GM23248 (cell line): ENCODE results near the gene VTCN1. TPM values are rescaled to one million over a fixed set of nuclear protein-coding genes. Genes with fewer than 3 reads are reported as not detected.
A peak's percentile ranks its signal among the peaks of the same experiment; 100 is the strongest.

Source experiments
- DNase-seq: peaks from one replicate; pipeline ENCODE4 v3.0.0-alpha.2; 2015
- H2AFZ ChIP-seq: fragments of 200-600 bp; sonication (generic); 2 replicates; pipeline ENCODE4 v1.6.1; 2016; ENCODE audit warnings: antibody characterized with exemption
- H3F3A ChIP-seq: fragments of 200-600 bp; sonication (generic); 2 replicates; pipeline ENCODE4 v1.6.1; 2016; ENCODE audit warnings: mild to moderate bottlenecking, antibody characterized with exemption, mixed run types; ENCODE audit not compliant: insufficient read depth
- H3K27ac ChIP-seq: fragments of 200-600 bp; sonication (generic); 2 replicates; pipeline ENCODE4 v1.5.1; 2016; ENCODE audit warnings: mild to moderate bottlenecking
- H3K27me3 ChIP-seq: fragments of 200-600 bp; sonication (generic); replicated peaks from 2 replicates; pipeline ENCODE4 v1.6.1; 2016; ENCODE audit warnings: mild to moderate bottlenecking; ENCODE audit not compliant: insufficient read depth
- H3K36me3 ChIP-seq: fragments of 200-600 bp; sonication (generic); 2 replicates; pipeline ENCODE4 v1.6.1; 2016; ENCODE audit warnings: low read depth, mild to moderate bottlenecking
- H3K4me1 ChIP-seq: fragments of 200-600 bp; sonication (generic); 2 replicates; pipeline ENCODE4 v1.6.1; 2016; ENCODE audit warnings: mild to moderate bottlenecking; ENCODE audit not compliant: insufficient read depth
- H3K4me2 ChIP-seq: fragments of 200-600 bp; sonication (generic); one replicate; pipeline ENCODE4 v1.6.1; 2016; ENCODE audit warnings: mild to moderate bottlenecking; ENCODE audit not compliant: unreplicated experiment
- H3K4me3 ChIP-seq: fragments of 200-600 bp; sonication (generic); 2 replicates; pipeline ENCODE4 v1.5.1; 2016; ENCODE audit warnings: mild to moderate bottlenecking
- H3K79me2 ChIP-seq: fragments of 200-600 bp; sonication (generic); 2 replicates; pipeline ENCODE4 v1.6.1; 2016; ENCODE audit warnings: mild to moderate bottlenecking; ENCODE audit not compliant: insufficient read depth
- H3K9ac ChIP-seq: fragments of 200-600 bp; sonication (generic); 2 replicates; pipeline ENCODE4 v1.6.1; 2016; ENCODE audit warnings: mild to moderate bottlenecking
- H3K9me2 ChIP-seq: fragments of 200-600 bp; sonication (generic); 2 replicates; pipeline ENCODE4 v1.6.1; 2016; ENCODE audit warnings: mixed run types, mild to moderate bottlenecking, moderate library complexity; ENCODE audit not compliant: insufficient read depth
- H3K9me3 ChIP-seq: fragments of 200-600 bp; sonication (generic); one replicate; pipeline ENCODE4 v1.6.1; 2017; ENCODE audit warnings: low read depth
- H4K20me1 ChIP-seq: fragments of 200-600 bp; sonication (generic); 2 replicates; pipeline ENCODE4 v1.6.0; 2016; ENCODE audit not compliant: insufficient read depth
- EZH2 ChIP-seq: fragments of 200-600 bp; sonication (generic); IDR thresholded peaks from 2 replicates; pipeline ENCODE4 v1.6.1; 2018; ENCODE audit warnings: antibody characterized with exemption, mild to moderate bottlenecking; ENCODE audit not compliant: insufficient read depth, poor library complexity, severe bottlenecking
- EZH2phosphoT487 ChIP-seq: fragments of 200-600 bp; sonication (generic); IDR thresholded peaks from 2 replicates; pipeline ENCODE4 v1.6.1; 2018; ENCODE audit warnings: antibody characterized with exemption, moderate library complexity, mild to moderate bottlenecking, low read depth; ENCODE audit not compliant: insufficient read depth
- WGBS, 2 experiments: methylation state at CpG; one replicate each; pipeline ENCODE4 v1.1.6; 2015 to 2017; ENCODE audit warnings: low lambda C conversion rate in 2 of 2, low coverage in 1 of 2; ENCODE audit errors: missing lambda C conversion rate in 2 of 2; 5-methylcytosine and 5-hydroxymethylcytosine counted together
- in situ Hi-C: fragments of 300-500 bp; cut with MboI; formaldehyde crosslinking; loops from 2 replicates; pipeline ENCODE4 v1.15.0; 2020
- polyA plus RNA-seq: library from polyadenylated mRNA; unstranded; fragments of >200 nt; fragmentation: Nextera tagmentation; extraction: Ambion mirVana; gene quantifications from 2 replicates; pipeline ENCODE4 v1.2.1, GENCODE V29; 2016
- total RNA-seq: library from RNA; depleted of rRNA; stranded (reverse); fragments of >200 nt; shearing (Covaris generic); gene quantifications from 2 replicates; pipeline ENCODE4 v1.2.3, GENCODE V29; 2014

VTCN1 gene
- total and polyA plus RNA-seq, 2 experiments from 2014 or later = not detected

DNA sequence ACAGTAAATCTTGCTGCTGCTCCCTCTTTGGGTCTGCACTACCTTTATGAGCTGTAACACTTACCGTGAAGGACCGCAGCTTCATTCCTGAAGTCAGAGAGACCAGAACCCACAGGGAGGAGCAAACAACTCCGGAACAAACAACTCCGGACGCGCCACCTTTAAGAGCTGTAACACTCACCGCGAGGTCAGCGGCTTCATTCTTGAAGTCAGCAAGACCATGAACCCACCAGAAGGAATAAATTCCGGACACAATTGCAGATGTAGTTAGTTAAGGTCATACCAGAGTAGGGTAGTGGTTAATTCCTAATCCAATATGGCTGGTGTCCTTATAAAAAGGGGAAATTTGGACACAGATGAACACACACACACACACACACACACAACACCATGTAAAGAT lies 37.7 kb downstream of the VTCN1 start:
- TF ChIP-seq EZH2 (no peak), EZH2phosphoT487 (no peak)
- no peak overlapping the region for H3K4me2 ChIP-seq
- H3K79me2 ChIP-seq = no peaks in the 10 kb centered on the region
- peaks cover 8% of the 10 kb centered on the region; the same call in 1 of the 2 replicates for H3K4me1 ChIP-seq
- no peaks in the 10 kb centered on the region for H3K9me2 ChIP-seq
- no peaks in the 10 kb centered on the region for H3K27me3 ChIP-seq
- H2AFZ ChIP-seq = no peak overlapping the region
- H4K20me1 ChIP-seq = no peaks in the 10 kb centered on the region
- DNase-seq = no peak
- H3F3A ChIP-seq = no peaks in the 10 kb centered on the region
- WGBS, 2 experiments = 86 to 94% methylated on average over 10 of the region's 10 CpGs
- no peaks in the 10 kb centered on the region for H3K9me3 ChIP-seq
- H3K9ac ChIP-seq = no peak overlapping the region
- no peaks in the 10 kb centered on the region for H3K36me3 ChIP-seq
- in situ Hi-C loops = no loop called here
- H3K27ac ChIP-seq = no peak overlapping the region
- H3K4me3 ChIP-seq = no peak overlapping the region

- no peak overlapping the region for H3K9ac ChIP-seq
- TF ChIP-seq EZH2phosphoT487 = no peak
- no peak for TF ChIP-seq EZH2
- no peaks in the 10 kb centered on the region for H3K36me3 ChIP-seq
- WGBS, 2 experiments = 71 to 72% methylated on average over 18 of the region's 18 CpGs
- peaks cover 8% of the 10 kb centered on the region; the same call in 1 of the 2 replicates for H3K4me1 ChIP-seq
- no peaks in the 10 kb centered on the region for H3K79me2 ChIP-seq
- no peak overlapping the region for H3K27ac ChIP-seq
- no peak overlapping the region for H3K4me2 ChIP-seq
- H3K4me3 ChIP-seq = no peak overlapping the region
- no peaks in the 10 kb centered on the region for H3K9me2 ChIP-seq
- peak; percentile 16 for DNase-seq
- H3K9me3 ChIP-seq = no peaks in the 10 kb centered on the region
- no peaks in the 10 kb centered on the region for H4K20me1 ChIP-seq
- in situ Hi-C loops = no loop called here
- no peaks in the 10 kb centered on the region for H3K27me3 ChIP-seq
- no peaks in the 10 kb centered on the region for H3F3A ChIP-seq
- no peak overlapping the region for H2AFZ ChIP-seq
These were observed 38.7 kb downstream of the VTCN1 start for GRCh38 chr1:117171900-117172511.

DNA sequence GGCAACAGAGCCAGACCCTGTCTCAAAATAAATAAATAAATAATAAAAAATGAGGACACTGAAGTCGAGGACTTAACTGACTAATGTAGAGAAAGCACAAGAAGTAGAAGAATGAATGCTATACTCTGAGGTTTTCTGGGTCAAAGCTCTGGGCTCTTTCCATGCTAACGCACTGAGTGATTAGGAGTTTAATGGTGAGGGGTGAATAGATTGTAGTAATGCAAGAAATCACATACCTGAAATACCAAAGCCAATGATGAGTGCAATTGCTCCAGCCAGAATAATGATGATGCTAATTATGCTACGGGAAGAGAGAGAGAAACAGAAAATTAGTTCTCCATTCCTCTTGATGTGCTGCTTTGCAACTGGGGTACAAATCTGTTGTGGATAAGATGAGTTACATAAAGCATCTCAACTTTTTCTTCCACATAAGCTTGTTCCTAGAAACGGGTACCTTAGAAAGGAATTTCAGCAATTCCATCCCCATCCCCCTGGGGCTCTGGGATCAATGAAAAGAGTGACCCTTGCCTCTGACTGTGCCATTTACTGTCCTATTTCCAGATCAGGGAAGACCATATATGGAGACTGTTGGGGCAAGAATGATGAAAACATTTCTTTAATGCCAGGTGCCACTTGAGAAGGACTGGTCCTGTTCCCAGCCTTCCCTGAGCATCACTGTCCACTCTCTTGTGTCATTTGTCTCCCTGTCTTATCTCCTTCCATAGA lies 40.7 kb downstream of the VTCN1 start:
- Histone ChIP-seq H3K79me2 (no peaks in the 10 kb centered on the region), H3K9ac (no peak overlapping the region), H3K4me1 (0 out of 2 replicates have a peak, but pooled peaks cover 7% of the 10 kb centered on the region), H4K20me1 (no peaks in the 10 kb centered on the region), H3K4me3 (no peak overlapping the region), H3K36me3 (no peaks in the 10 kb centered on the region), H3F3A (no peaks in the 10 kb centered on the region), H3K4me2 (no peak overlapping the region), H3K9me2 (no peaks in the 10 kb centered on the region), H3K9me3 (no peaks in the 10 kb centered on the region), H3K27me3 (no peaks in the 10 kb centered on the region), H2AFZ (no peak overlapping the region), H3K27ac (no peak overlapping the region)
- no peak for TF ChIP-seq EZH2phosphoT487
- TF ChIP-seq EZH2 = no peak
- in situ Hi-C loops = no loop called here
- no peak for DNase-seq
- 63 to 64% methylated on average over 4 of the region's 4 CpGs for WGBS, 2 experiments

- Histone ChIP-seq H3K4me1 (0 out of 2 replicates have a peak, but pooled peaks cover 7% of the 10 kb centered on the region), H3K27ac (no peak overlapping the region), H4K20me1 (no peaks in the 10 kb centered on the region), H3K4me2 (no peak overlapping the region), H2AFZ (no peak overlapping the region), H3K9me2 (no peaks in the 10 kb centered on the region), H3K9me3 (no peaks in the 10 kb centered on the region), H3K9ac (no peak overlapping the region), H3K4me3 (no peak overlapping the region), H3F3A (no peaks in the 10 kb centered on the region), H3K27me3 (no peaks in the 10 kb centered on the region), H3K79me2 (no peaks in the 10 kb centered on the region), H3K36me3 (no peaks in the 10 kb centered on the region)
- TF ChIP-seq EZH2phosphoT487 = 0 out of 2 replicates have a peak, but pooled peaks have one; percentile 58
- TF ChIP-seq EZH2 = no peak
- peak; percentile 38 for DNase-seq
- in situ Hi-C loops = no loop called here
These were observed 43.3 kb downstream of the VTCN1 start for GRCh38 chr1:117167402-117167801.
